ENCODE measurements around the gene PTGDR2. TPM values are rescaled to one million over a fixed set of nuclear protein-coding genes. Genes with fewer than 3 reads are reported as not detected.

Gene PTGDR2
- total and polyA plus RNA-seq, 2 donors (not counting 1 experiment from before 2014, with no cell fraction given), result 0.33 to 2.4 TPM

GRCh38 chr11:60872124-60872960, 16.6 kb upstream of the PTGDR2 start:
- Histone ChIP-seq H3K27me3 (ENCODE audit: control insufficient read depth, insufficient read depth, low read length) (no peaks in the 10 kb centered on the region), H3K9me3 (ENCODE audit: control insufficient read depth, insufficient read depth, low read depth, low read length) (no peaks in the 10 kb centered on the region), H4K20me1 (ENCODE audit: control insufficient read depth, extremely low read depth, insufficient read depth, low read length) (no peaks in the 10 kb centered on the region), H3K27ac (ENCODE audit: insufficient read depth, low read length) (peak overlapping the region; percentile 63), H3K36me3 (ENCODE audit: control insufficient read depth, insufficient read depth, low read length) (no peaks in the 10 kb centered on the region), H3K4me2 (ENCODE audit: extremely low read depth, insufficient read depth, low read length) (peak overlapping the region; percentile 0), H3K4me3 (replicated peaks in 1 of 4; ENCODE audit: control extremely low read depth in 1 of 4, insufficient read depth in 1 of 4, low read depth in 3 of 4, low read length in 4 of 4) (no peak overlapping the region), H3K79me2 (ENCODE audit: control insufficient read depth, insufficient read depth, low read length) (no peaks in the 10 kb centered on the region), H3K9ac (ENCODE audit: insufficient read depth, low read length) (no peak overlapping the region), H2AFZ (ENCODE audit: low read length) (no peak overlapping the region), H3K4me1 (ENCODE audit: control insufficient read depth, extremely low read depth, insufficient read depth, low read length) (peaks cover 23% of the 10 kb centered on the region)
- TF ChIP-seq EZH2 (IDR thresholded peaks at IDR 0.05; ENCODE audit: low read length, missing control alignments), result no peak
- TF ChIP-seq, protein P1, sequence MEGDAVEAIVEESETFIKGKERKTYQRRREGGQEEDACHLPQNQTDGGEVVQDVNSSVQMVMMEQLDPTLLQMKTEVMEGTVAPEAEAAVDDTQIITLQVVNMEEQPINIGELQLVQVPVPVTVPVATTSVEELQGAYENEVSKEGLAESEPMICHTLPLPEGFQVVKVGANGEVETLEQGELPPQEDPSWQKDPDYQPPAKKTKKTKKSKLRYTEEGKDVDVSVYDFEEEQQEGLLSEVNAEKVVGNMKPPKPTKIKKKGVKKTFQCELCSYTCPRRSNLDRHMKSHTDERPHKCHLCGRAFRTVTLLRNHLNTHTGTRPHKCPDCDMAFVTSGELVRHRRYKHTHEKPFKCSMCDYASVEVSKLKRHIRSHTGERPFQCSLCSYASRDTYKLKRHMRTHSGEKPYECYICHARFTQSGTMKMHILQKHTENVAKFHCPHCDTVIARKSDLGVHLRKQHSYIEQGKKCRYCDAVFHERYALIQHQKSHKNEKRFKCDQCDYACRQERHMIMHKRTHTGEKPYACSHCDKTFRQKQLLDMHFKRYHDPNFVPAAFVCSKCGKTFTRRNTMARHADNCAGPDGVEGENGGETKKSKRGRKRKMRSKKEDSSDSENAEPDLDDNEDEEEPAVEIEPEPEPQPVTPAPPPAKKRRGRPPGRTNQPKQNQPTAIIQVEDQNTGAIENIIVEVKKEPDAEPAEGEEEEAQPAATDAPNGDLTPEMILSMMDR (conservative IDR thresholded peaks at IDR 0.05 in 1 of 2, IDR thresholded peaks at IDR 0.05 in 1 of 2; ENCODE audit: low read depth in 1 of 2, low read length in 2 of 2), result no peak
- peak; percentile 49 to 89 for DNase-seq (ENCODE audit: low read depth in 2 of 2)

DNA sequence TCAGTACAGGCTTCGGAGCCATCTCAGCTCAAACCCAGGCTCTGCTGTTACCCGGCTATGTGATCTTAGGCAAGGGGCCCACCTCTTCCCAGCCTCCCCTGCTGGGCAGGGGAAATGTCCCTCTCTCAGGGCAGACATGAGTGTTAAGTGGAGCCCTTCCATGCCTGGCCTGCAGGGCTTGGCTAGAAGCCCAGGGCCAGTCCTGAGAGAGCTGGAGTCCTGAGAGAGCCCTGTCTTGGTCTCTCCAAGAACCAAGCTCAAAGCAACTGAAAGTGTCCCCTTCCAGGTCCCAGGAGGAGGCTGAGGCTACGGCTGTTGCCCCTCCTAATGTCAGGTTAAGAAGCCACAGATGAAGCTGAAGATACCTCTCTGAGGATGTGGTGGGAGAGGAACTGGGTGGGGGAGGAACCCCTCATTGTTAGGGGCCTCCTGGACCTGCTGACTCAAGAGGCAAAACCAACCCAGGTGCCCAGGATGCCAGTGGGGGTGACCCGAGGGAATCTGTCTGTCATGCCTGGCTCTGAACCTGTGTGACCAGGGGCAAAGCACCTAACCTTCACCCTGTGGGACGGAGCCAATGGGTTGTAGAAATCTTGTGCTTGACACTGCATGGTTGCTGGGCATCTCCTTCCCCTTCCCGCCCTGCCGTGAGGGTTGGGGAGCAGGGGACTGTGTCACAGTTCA, 15.8 kb upstream of the PTGDR2 start:
- Histone ChIP-seq H3K27me3 (ENCODE audit: control insufficient read depth, insufficient read depth, low read length) (no peaks in the 10 kb centered on the region), H3K36me3 (ENCODE audit: control insufficient read depth, insufficient read depth, low read length) (no peaks in the 10 kb centered on the region), H3K4me1 (ENCODE audit: control insufficient read depth, extremely low read depth, insufficient read depth, low read length) (peaks cover 23% of the 10 kb centered on the region), H3K4me3 (replicated peaks in 1 of 4; ENCODE audit: control extremely low read depth in 1 of 4, insufficient read depth in 1 of 4, low read depth in 3 of 4, low read length in 4 of 4) (no peak overlapping the region), H3K4me2 (ENCODE audit: extremely low read depth, insufficient read depth, low read length) (peak overlapping the region; percentile 0), H2AFZ (ENCODE audit: low read length) (no peak overlapping the region), H3K9me3 (ENCODE audit: control insufficient read depth, insufficient read depth, low read depth, low read length) (no peaks in the 10 kb centered on the region), H3K9ac (ENCODE audit: insufficient read depth, low read length) (no peak overlapping the region), H4K20me1 (ENCODE audit: control insufficient read depth, extremely low read depth, insufficient read depth, low read length) (no peaks in the 10 kb centered on the region), H3K27ac (ENCODE audit: insufficient read depth, low read length) (no peak overlapping the region), H3K79me2 (ENCODE audit: control insufficient read depth, insufficient read depth, low read length) (no peaks in the 10 kb centered on the region)
- TF ChIP-seq, protein P1 (conservative IDR thresholded peaks at IDR 0.05 in 1 of 2, IDR thresholded peaks at IDR 0.05 in 1 of 2; ENCODE audit: low read depth in 1 of 2, low read length in 2 of 2), result peak in 1 of 2 donors; percentile 16
- no peak for TF ChIP-seq EZH2 (IDR thresholded peaks at IDR 0.05; ENCODE audit: low read length, missing control alignments)
- peak; percentile 11 to 51 for DNase-seq (ENCODE audit: low read depth in 2 of 2)

GRCh38 chr11:60870733-60871377, 15.1 kb upstream of the PTGDR2 start:
- TF ChIP-seq, protein P1 (conservative IDR thresholded peaks at IDR 0.05 in 1 of 2, IDR thresholded peaks at IDR 0.05 in 1 of 2; ENCODE audit: low read depth in 1 of 2, low read length in 2 of 2), result no peak
- TF ChIP-seq EZH2 (IDR thresholded peaks at IDR 0.05; ENCODE audit: low read length, missing control alignments), result no peak
- H3K9me3 ChIP-seq (ENCODE audit: control insufficient read depth, insufficient read depth, low read depth, low read length), result no peaks in the 10 kb centered on the region
- H2AFZ ChIP-seq (ENCODE audit: low read length), result no peak overlapping the region
- no peaks in the 10 kb centered on the region for H3K79me2 ChIP-seq (ENCODE audit: control insufficient read depth, insufficient read depth, low read length)
- H4K20me1 ChIP-seq (ENCODE audit: control insufficient read depth, extremely low read depth, insufficient read depth, low read length), result no peaks in the 10 kb centered on the region
- H3K4me1 ChIP-seq (ENCODE audit: control insufficient read depth, extremely low read depth, insufficient read depth, low read length), result peaks cover 23% of the 10 kb centered on the region
- H3K27me3 ChIP-seq (ENCODE audit: control insufficient read depth, insufficient read depth, low read length), result no peaks in the 10 kb centered on the region
- no peaks in the 10 kb centered on the region for H3K36me3 ChIP-seq (ENCODE audit: control insufficient read depth, insufficient read depth, low read length)
- H3K27ac ChIP-seq (ENCODE audit: insufficient read depth, low read length), result no peak overlapping the region
- H3K9ac ChIP-seq (ENCODE audit: insufficient read depth, low read length), result no peak overlapping the region
- no peak overlapping the region for H3K4me3 ChIP-seq (replicated peaks in 1 of 4; ENCODE audit: control extremely low read depth in 1 of 4, insufficient read depth in 1 of 4, low read depth in 3 of 4, low read length in 4 of 4)
- no peak overlapping the region for H3K4me2 ChIP-seq (ENCODE audit: extremely low read depth, insufficient read depth, low read length)
- no peak for DNase-seq (ENCODE audit: low read depth in 2 of 2)

Measured in fibroblast of lung (primary cell).